ENCODE measurements around the gene FTO. TPM values are rescaled to one million over a fixed set of nuclear protein-coding genes. Genes with fewer than 3 reads are reported as not detected.

FTO gene
- total RNA-seq, 4 donors from 2014 or later, result 64.4 to 116 (median 71.3) TPM

DNA sequence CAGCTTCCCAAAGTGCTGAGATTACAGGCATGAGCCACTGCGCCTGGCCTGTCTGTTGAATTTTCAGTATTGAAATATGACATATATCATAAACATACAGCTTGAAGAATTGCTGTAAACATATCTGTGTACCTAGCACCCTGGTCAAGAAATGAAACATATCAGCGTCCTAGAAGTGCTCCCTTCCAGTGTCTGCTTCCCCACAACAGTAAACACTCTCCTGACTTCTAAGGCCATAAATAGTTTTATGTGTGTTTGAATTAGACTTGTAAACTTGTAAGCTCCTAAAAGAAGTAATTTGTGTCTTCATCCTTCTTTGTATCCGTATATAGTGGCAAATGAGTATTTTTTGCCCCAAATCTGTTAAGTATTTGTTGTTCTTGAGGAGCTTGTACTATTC is 132.2 kb downstream of the FTO start:
- H3K4me3 ChIP-seq, result no peak overlapping the region
- 94% methylated on average over 3 of the region's 3 CpGs for WGBS
- TF ChIP-seq POLR2AphosphoS5 (IDR thresholded peaks at IDR 0.05) (no peak), POLR2A (IDR thresholded peaks at IDR 0.05) (no peak), EP300 (IDR thresholded peaks at IDR 0.05) (no peak)
- TF ChIP-seq, protein P1, sequence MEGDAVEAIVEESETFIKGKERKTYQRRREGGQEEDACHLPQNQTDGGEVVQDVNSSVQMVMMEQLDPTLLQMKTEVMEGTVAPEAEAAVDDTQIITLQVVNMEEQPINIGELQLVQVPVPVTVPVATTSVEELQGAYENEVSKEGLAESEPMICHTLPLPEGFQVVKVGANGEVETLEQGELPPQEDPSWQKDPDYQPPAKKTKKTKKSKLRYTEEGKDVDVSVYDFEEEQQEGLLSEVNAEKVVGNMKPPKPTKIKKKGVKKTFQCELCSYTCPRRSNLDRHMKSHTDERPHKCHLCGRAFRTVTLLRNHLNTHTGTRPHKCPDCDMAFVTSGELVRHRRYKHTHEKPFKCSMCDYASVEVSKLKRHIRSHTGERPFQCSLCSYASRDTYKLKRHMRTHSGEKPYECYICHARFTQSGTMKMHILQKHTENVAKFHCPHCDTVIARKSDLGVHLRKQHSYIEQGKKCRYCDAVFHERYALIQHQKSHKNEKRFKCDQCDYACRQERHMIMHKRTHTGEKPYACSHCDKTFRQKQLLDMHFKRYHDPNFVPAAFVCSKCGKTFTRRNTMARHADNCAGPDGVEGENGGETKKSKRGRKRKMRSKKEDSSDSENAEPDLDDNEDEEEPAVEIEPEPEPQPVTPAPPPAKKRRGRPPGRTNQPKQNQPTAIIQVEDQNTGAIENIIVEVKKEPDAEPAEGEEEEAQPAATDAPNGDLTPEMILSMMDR (IDR thresholded peaks at IDR 0.05), result no peak
- H3K36me3 ChIP-seq, result no peaks in the 10 kb centered on the region
- no peaks in the 10 kb centered on the region for H3K9me3 ChIP-seq
- H3K27ac ChIP-seq, result no peak overlapping the region
- peaks cover 22% of the 10 kb centered on the region for H3K4me1 ChIP-seq
- H3K27me3 ChIP-seq, result no peaks in the 10 kb centered on the region
- no peak for DNase-seq (ENCODE audit: low spot score in 2 of 2)

DNA sequence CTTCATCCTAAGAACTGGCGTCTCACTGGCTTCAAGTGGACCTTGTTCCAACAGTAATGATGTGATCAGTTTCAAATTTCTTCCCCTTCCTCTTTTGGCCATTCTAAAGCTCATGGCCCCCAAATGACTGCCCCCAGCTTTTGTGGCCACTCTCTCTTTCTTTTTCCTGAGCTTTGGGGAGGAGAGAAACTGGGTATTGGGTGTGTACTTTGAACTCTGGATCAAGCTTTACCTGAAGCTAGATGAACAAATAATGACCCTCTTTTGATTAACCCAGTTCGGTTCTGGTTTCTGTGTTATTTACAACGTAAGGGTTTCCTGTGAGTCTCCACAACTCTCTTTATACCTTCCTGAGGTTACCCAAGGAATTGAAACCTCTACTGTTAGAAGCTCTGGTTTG is 132.7 kb downstream of the FTO start:
- DNase-seq (ENCODE audit: low spot score in 2 of 2), result no peak
- Histone ChIP-seq H3K36me3 (no peaks in the 10 kb centered on the region), H3K4me3 (no peak overlapping the region), H3K9me3 (no peaks in the 10 kb centered on the region), H3K27me3 (no peaks in the 10 kb centered on the region), H3K27ac (no peak overlapping the region), H3K4me1 (peaks cover 22% of the 10 kb centered on the region)
- TF ChIP-seq EP300 (IDR thresholded peaks at IDR 0.05) (no peak), POLR2A (IDR thresholded peaks at IDR 0.05) (no peak), POLR2AphosphoS5 (IDR thresholded peaks at IDR 0.05) (no peak)
- TF ChIP-seq, protein P1 (IDR thresholded peaks at IDR 0.05), result no peak
- 92% methylated on average over 3 of the region's 3 CpGs for WGBS

DNA sequence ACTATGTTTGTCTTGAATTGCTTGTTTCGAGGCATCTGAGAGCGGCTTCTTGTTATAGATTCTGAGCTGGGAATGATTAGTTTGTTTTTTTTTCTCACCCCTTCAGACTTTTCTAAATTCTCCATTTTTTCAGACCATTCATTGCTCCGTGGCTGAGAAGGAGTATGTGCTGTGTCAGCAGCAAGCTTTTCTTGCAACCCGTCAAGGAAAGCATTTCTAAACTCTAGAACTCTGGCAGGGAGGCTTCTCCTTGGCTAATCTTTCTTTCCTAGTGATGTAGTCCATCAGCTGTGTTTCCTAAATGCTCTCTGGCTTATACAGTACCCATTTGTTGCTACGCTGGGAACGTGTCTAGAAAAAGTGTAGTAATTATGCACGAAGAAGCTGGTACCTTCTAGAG is 133.5 kb downstream of the FTO start:
- Histone ChIP-seq H3K4me3 (no peak overlapping the region), H3K36me3 (no peaks in the 10 kb centered on the region), H3K9me3 (no peaks in the 10 kb centered on the region), H3K4me1 (peaks cover 22% of the 10 kb centered on the region), H3K27me3 (no peaks in the 10 kb centered on the region), H3K27ac (no peak overlapping the region)
- no peak for DNase-seq (ENCODE audit: low spot score in 2 of 2)
- 76% methylated on average over 7 of the region's 7 CpGs for WGBS
- TF ChIP-seq, protein P1 (IDR thresholded peaks at IDR 0.05), result no peak
- TF ChIP-seq EP300 (IDR thresholded peaks at IDR 0.05), result no peak
- TF ChIP-seq POLR2AphosphoS5 (IDR thresholded peaks at IDR 0.05), result no peak
- no peak for TF ChIP-seq POLR2A (IDR thresholded peaks at IDR 0.05)

DNA sequence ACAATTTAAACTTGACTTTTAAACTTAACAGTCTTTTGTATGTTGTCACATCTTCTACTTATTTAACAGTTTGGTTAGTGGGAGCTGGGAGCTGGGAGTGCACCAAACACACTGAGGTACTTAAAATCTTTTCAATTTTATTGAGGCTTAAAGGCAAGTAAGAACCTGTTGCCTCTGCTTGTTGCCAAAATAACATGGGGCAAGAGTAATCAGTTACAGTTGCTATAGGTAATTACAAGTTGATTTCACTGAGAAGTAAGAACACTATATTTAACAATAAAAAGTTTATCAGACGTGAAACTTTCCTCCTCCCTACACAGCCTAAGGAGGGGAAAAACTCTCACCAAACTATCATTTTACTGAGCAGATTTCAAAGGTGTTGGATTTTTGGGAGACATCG is 135.2 kb downstream of the FTO start:
- 52% methylated on average over 2 of the region's 2 CpGs for WGBS

DNA sequence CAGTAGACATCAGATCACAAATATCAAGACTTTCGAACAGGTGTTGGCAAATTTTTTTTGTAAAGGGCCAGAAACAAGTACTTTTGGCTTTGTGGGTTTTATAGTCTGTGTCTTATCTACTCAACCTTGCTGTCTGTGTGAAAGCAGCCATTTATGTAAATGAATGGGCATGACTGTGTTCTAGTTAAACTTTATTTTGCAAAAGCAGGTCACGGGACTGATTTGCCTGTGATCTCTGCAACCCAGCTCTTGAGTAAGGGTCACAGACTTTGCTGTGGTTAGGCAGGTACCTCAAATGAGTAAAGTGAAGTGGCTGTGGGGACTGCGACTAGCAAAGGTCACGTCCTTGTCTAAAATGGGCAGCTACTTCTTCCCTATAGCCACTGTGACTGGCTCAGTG is 136.5 kb downstream of the FTO start:
- Histone ChIP-seq H3K9me3 (no peaks in the 10 kb centered on the region), H3K4me1 (peaks cover 22% of the 10 kb centered on the region), H3K27me3 (no peaks in the 10 kb centered on the region), H3K27ac (no peak overlapping the region), H3K36me3 (no peaks in the 10 kb centered on the region), H3K4me3 (no peak overlapping the region)
- no peak for DNase-seq (ENCODE audit: low spot score in 2 of 2)
- no peak for TF ChIP-seq POLR2A (IDR thresholded peaks at IDR 0.05)
- 69% methylated on average over 4 of the region's 4 CpGs for WGBS

More for the DNA sequence above, 135.2 kb downstream of the FTO start:
- DNase-seq (ENCODE audit: low spot score in 2 of 2), result no peak
- peak overlapping the region; percentile 59 for H3K27ac ChIP-seq
- no peaks in the 10 kb centered on the region for H3K27me3 ChIP-seq
- H3K4me1 ChIP-seq, result peaks cover 22% of the 10 kb centered on the region
- no peaks in the 10 kb centered on the region for H3K36me3 ChIP-seq
- H3K4me3 ChIP-seq, result no peak overlapping the region
- no peaks in the 10 kb centered on the region for H3K9me3 ChIP-seq
- no peak for TF ChIP-seq EP300 (IDR thresholded peaks at IDR 0.05)
- TF ChIP-seq POLR2A (IDR thresholded peaks at IDR 0.05), result no peak
- TF ChIP-seq POLR2AphosphoS5 (IDR thresholded peaks at IDR 0.05), result no peak
- TF ChIP-seq, protein P1 (IDR thresholded peaks at IDR 0.05), result no peak

DNA sequence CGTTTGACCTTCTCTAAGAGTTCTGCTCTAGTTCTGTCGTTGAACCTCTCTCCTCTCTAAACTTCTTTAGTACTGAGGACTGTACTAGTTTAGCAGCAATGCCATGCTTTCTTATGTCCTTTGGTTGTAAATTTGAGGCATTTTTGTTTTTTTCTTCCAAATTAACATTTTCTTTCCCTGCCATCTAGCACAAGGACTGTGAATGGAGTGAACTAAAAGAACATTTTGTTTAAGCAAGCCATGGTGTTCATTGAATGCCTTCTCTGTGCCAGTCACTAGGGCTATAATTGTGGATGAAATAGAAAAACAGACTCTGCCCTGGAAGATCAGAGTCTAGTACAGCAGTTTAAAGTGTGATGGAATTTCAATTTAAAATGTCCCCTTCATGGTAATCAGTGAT is 137.9 kb downstream of the FTO start:
- no peak overlapping the region for H3K27ac ChIP-seq
- no peak for DNase-seq (ENCODE audit: low spot score in 2 of 2)
- peaks cover 22% of the 10 kb centered on the region for H3K4me1 ChIP-seq
- TF ChIP-seq POLR2AphosphoS5 (IDR thresholded peaks at IDR 0.05) (no peak), EP300 (IDR thresholded peaks at IDR 0.05) (no peak), POLR2A (IDR thresholded peaks at IDR 0.05) (no peak)
- TF ChIP-seq, protein P1 (IDR thresholded peaks at IDR 0.05), result no peak
- H3K27me3 ChIP-seq, result no peaks in the 10 kb centered on the region
- H3K36me3 ChIP-seq, result peaks cover 4% of the 10 kb centered on the region
- H3K9me3 ChIP-seq, result no peaks in the 10 kb centered on the region
- no peak overlapping the region for H3K4me3 ChIP-seq
- 69% methylated on average over 2 of the region's 2 CpGs for WGBS
